ENCODE results near the gene CNTNAP5. TPM values are rescaled to one million over a fixed set of nuclear protein-coding genes. Genes with fewer than 3 reads are reported as not detected.

Gene CNTNAP5
- total and polyA plus RNA-seq, 2 donors (not counting 3 experiments of a cell fraction or from before 2014, with no cell fraction given) = not detected

DNA sequence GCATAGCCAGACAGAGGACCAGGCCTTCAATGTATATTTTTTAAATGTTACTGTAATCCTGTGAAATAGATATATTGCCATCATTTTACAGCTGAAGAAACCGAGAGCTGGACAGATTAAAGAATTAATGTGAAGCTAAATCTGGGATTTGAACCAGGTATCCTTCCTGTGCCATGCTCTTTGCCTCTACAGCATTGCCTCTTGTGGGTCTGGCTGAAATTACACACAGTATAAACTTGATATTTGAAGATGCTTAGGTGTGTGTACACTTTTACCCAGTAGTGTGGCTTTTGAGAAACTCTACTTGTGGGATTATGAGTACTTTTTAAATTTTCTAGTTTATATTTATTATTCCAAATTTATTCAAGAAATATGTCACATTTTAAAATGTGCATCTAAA, 264.5 kb downstream of the CNTNAP5 start:
- no peak overlapping the region for H3K4me2 ChIP-seq (ENCODE audit: insufficient read depth, low read length)
- H3K4me3 ChIP-seq (replicated peaks in 1 of 3; ENCODE audit: insufficient read depth in 1 of 3, low read depth in 1 of 3, low read length in 3 of 3) = no peak overlapping the region
- DNase-seq (ENCODE audit: low read depth, low spot score) (no peak), FAIRE-seq (no peak)
- no peaks in the 10 kb centered on the region for H3K9me1 ChIP-seq (replicated peaks; ENCODE audit: control insufficient read depth, extremely low read depth, insufficient read depth, low read length)
- no peak overlapping the region for H3K9ac ChIP-seq (replicated peaks; ENCODE audit: extremely low read depth, insufficient read depth, low read length)
- POLR2A ChIA-PET = no interaction called here
- H3K9me3 ChIP-seq (replicated peaks; ENCODE audit: control insufficient read depth, insufficient read depth, low read length) = peaks cover 1% of the 10 kb centered on the region
- H3K4me1 ChIP-seq (ENCODE audit: control insufficient read depth, extremely low read depth, insufficient read depth, low read length) = no peaks in the 10 kb centered on the region
- no peak overlapping the region for H2AFZ ChIP-seq (ENCODE audit: low read depth, low read length)
- no peaks in the 10 kb centered on the region for H4K20me1 ChIP-seq (replicated peaks; ENCODE audit: control insufficient read depth, extremely low read depth, insufficient read depth, low read length)
- TF ChIP-seq EZH2 (IDR thresholded peaks at IDR 0.05; ENCODE audit: borderline replicate concordance, low read depth, low read length, severe bottlenecking) (no peak), GATA2 (IDR thresholded peaks at IDR 0.05; ENCODE audit: insufficient read depth, insufficient read length, low read depth, low read length) (no peak), FOS (IDR thresholded peaks at IDR 0.05; ENCODE audit: borderline replicate concordance, insufficient read depth, low read length) (no peak), MYC (IDR thresholded peaks at IDR 0.05; ENCODE audit: low read depth, low read length) (no peak), POLR2A (IDR thresholded peaks at IDR 0.05; ENCODE audit: low read depth, low read length) (no peak), POLR2AphosphoS5 (IDR thresholded peaks at IDR 0.05; ENCODE audit: insufficient read depth, low read depth, low read length) (no peak), JUN (IDR thresholded peaks at IDR 0.05; ENCODE audit: borderline replicate concordance, insufficient read depth, insufficient read length, low read depth) (no peak)
- TF ChIP-seq, protein P1, sequence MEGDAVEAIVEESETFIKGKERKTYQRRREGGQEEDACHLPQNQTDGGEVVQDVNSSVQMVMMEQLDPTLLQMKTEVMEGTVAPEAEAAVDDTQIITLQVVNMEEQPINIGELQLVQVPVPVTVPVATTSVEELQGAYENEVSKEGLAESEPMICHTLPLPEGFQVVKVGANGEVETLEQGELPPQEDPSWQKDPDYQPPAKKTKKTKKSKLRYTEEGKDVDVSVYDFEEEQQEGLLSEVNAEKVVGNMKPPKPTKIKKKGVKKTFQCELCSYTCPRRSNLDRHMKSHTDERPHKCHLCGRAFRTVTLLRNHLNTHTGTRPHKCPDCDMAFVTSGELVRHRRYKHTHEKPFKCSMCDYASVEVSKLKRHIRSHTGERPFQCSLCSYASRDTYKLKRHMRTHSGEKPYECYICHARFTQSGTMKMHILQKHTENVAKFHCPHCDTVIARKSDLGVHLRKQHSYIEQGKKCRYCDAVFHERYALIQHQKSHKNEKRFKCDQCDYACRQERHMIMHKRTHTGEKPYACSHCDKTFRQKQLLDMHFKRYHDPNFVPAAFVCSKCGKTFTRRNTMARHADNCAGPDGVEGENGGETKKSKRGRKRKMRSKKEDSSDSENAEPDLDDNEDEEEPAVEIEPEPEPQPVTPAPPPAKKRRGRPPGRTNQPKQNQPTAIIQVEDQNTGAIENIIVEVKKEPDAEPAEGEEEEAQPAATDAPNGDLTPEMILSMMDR (IDR thresholded peaks at IDR 0.05; ENCODE audit: extremely low read depth in 1 of 2, insufficient read depth in 1 of 2, low read depth in 1 of 2, low read length in 2 of 2) = no peak
- TF ChIP-seq, protein P2, sequence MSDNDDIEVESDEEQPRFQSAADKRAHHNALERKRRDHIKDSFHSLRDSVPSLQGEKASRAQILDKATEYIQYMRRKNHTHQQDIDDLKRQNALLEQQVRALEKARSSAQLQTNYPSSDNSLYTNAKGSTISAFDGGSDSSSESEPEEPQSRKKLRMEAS (IDR thresholded peaks at IDR 0.05; ENCODE audit: insufficient read depth, insufficient read length) = no peak
- no peaks in the 10 kb centered on the region for H3K27me3 ChIP-seq (ENCODE audit: control insufficient read depth in 2 of 2, insufficient read depth in 2 of 2, low read length in 2 of 2)
- CTCF ChIA-PET = no interaction called here
- no TSS peak for BruUV-seq (replicated peaks)
- no peaks in the 10 kb centered on the region for H3K36me3 ChIP-seq (ENCODE audit: control insufficient read depth in 2 of 2, extremely low read depth in 1 of 2, insufficient read depth in 2 of 2, low read length in 2 of 2)
- intact Hi-C loops (cut with micrococcal nuclease) = no loop called here
- H3K79me2 ChIP-seq (ENCODE audit: control insufficient read depth, insufficient read depth, low read length) = no peaks in the 10 kb centered on the region
- no peak overlapping the region for H3K27ac ChIP-seq (ENCODE audit: insufficient read depth, low read depth, low read length)
- dilution Hi-C loops (cut with MboI; ENCODE audit: extremely low pct_ligation_motif_present, low sequenced_read_pairs) = no loop called here

Measured in endothelial cell of umbilical vein (primary cell).